RWPE2 (cell line): Measurements from ENCODE around the gene GPD1L.

Experiments used
- ATAC-seq: fragments of 200-7000 bp; cut with Tn5 transposase; 3 replicates; pipeline ENCODE4 v1.9.1; 2021; ENCODE audit warnings: low read depth
- DNase-seq: peaks from one replicate; pipeline ENCODE4 v3.0.0-alpha.2; 2020; ENCODE audit warnings: low spot score
- H3K27ac ChIP-seq: fragments of 450-650 bp; 2 replicates; pipeline ENCODE4 v1.5.1; 2017; ENCODE audit warnings: mild to moderate bottlenecking; ENCODE audit not compliant: poor library complexity, severe bottlenecking
- H3K27me3 ChIP-seq: fragments of 250-450 bp; sonication (Bioruptor Pico); 2 replicates; pipeline ENCODE4 v1.5.1; 2021; ENCODE audit warnings: mild to moderate bottlenecking, moderate library complexity; ENCODE audit not compliant: insufficient read depth, poor library complexity, severe bottlenecking
- H3K36me3 ChIP-seq: fragments of 250-450 bp; sonication (Bioruptor Pico); 2 replicates; pipeline ENCODE4 v1.5.1; 2020; ENCODE audit warnings: low read depth, mild to moderate bottlenecking, moderate library complexity
- H3K4me1 ChIP-seq: fragments of 250-450 bp; sonication (Bioruptor Pico); 2 replicates; pipeline ENCODE4 v1.5.1; 2021; ENCODE audit warnings: mild to moderate bottlenecking, moderate library complexity; ENCODE audit not compliant: insufficient read depth, poor library complexity, severe bottlenecking
- H3K4me3 ChIP-seq: fragments of 250-450 bp; sonication (Bioruptor Pico); 2 replicates; pipeline ENCODE4 v1.5.1; 2021; ENCODE audit warnings: mild to moderate bottlenecking, moderate library complexity; ENCODE audit not compliant: severe bottlenecking
- H3K9me3 ChIP-seq: fragments of 250-450 bp; sonication (Bioruptor Pico); 2 replicates; pipeline ENCODE4 v1.5.1; 2021; ENCODE audit warnings: mild to moderate bottlenecking, moderate library complexity; ENCODE audit not compliant: severe bottlenecking
- CTCF ChIP-seq: fragments of 450-650 bp; IDR thresholded peaks from one replicate; pipeline ENCODE4 v1.5.1; 2017; ENCODE audit warnings: mild to moderate bottlenecking, moderate library complexity; ENCODE audit not compliant: poor library complexity, severe bottlenecking

Gene GPD1L

GRCh38 chr3:32176989-32177701 is 70.7 kb downstream of the GPD1L start:
- no peak overlapping the region for H3K27ac ChIP-seq
- no peak overlapping the region for H3K4me3 ChIP-seq
- DNase-seq, result no peak

GRCh38 chr3:32177702-32178198 is 71.3 kb downstream of the GPD1L start:
- Histone ChIP-seq H3K4me1 (peaks cover 3% of the 10 kb centered on the region), H3K27me3 (no peaks in the 10 kb centered on the region), H3K27ac (no peak overlapping the region), H3K36me3 (no peaks in the 10 kb centered on the region), H3K4me3 (no peak overlapping the region), H3K9me3 (no peaks in the 10 kb centered on the region)
- DNase-seq, result no peak
- ATAC-seq, result peak; percentile 90
- peak; percentile 91 for TF ChIP-seq CTCF

More at GRCh38 chr3:32176989-32177701, 70.7 kb downstream of the GPD1L start:
- Histone ChIP-seq H3K36me3 (no peaks in the 10 kb centered on the region), H3K27me3 (no peaks in the 10 kb centered on the region), H3K9me3 (no peaks in the 10 kb centered on the region), H3K4me1 (peaks cover 3% of the 10 kb centered on the region)
- peak; percentile 58 for ATAC-seq
- TF ChIP-seq CTCF, result peak; percentile 83

DNA sequence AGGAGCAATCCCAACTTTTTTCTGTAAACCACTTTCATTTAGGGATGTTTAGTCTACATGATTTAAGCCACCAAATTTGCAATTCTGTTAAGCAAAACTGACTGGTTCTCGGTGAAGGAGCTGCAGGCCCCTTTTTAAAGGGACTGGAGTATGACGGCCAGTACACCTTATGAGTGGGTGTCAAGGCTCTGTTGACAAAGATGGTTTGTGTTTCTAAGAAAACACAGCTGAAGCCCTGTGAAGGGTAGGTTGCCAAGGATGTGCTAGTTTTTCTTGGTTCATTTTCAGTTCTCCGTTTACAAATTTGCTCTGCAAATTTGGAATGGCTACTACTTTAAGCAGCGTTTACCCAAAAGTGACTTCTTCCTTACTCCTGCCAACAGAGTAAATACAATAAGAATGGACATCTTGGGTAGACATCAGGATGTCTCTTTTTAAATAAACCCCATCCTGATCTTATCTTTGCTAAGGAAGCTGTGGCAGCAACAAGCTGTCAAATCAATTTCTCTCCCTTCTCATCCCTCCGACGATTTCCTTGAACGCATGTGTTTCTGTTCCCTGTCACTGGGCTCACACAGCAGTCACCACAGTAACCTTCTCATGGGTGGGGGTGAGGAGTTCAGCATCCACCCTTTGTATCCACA is 73.8 kb downstream of the GPD1L start:
- Histone ChIP-seq H3K4me3 (no peak overlapping the region), H3K27ac (no peak overlapping the region), H3K9me3 (no peaks in the 10 kb centered on the region), H3K27me3 (no peaks in the 10 kb centered on the region), H3K36me3 (no peaks in the 10 kb centered on the region), H3K4me1 (peaks cover 3% of the 10 kb centered on the region)
- DNase-seq (no peak), ATAC-seq (no peak)
- no peak for TF ChIP-seq CTCF

GRCh38 chr3:32181365-32181764 is 74.9 kb downstream of the GPD1L start:
- DNase-seq, result no peak
- no peaks in the 10 kb centered on the region for H3K9me3 ChIP-seq
- H3K4me3 ChIP-seq, result no peak overlapping the region
- no peak overlapping the region for H3K27ac ChIP-seq
- no peak for ATAC-seq
- peaks cover 3% of the 10 kb centered on the region for H3K4me1 ChIP-seq
- H3K36me3 ChIP-seq, result no peaks in the 10 kb centered on the region
- TF ChIP-seq CTCF, result no peak
- H3K27me3 ChIP-seq, result no peaks in the 10 kb centered on the region

DNA sequence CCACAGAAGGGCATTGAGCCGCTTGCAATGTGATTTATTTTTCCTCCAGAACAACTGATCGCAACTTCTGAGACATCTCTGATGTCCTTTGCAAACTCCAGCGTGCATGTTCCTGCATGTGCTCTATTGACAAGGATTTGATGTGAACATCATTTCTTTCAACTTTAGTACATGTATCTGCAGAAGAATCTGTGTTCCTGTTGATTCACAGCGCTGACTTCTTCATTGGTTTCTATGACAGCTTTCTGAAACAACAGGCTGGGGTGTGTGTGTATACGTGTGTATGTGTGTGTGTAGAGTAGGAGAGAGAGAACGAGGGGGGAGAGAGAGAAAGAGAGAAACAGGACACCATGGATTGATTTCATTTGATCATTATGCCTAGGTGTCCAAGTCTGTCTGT is 75.4 kb downstream of the GPD1L start:
- DNase-seq, result no peak
- ATAC-seq, result no peak
- no peak overlapping the region for H3K27ac ChIP-seq
- TF ChIP-seq CTCF, result no peak
- no peaks in the 10 kb centered on the region for H3K36me3 ChIP-seq
- H3K9me3 ChIP-seq, result no peaks in the 10 kb centered on the region
- H3K4me3 ChIP-seq, result no peak overlapping the region
- no peaks in the 10 kb centered on the region for H3K27me3 ChIP-seq
- H3K4me1 ChIP-seq, result peaks cover 3% of the 10 kb centered on the region
